Measurements from ENCODE around the gene CHKA. TPM values are rescaled to one million over a fixed set of nuclear protein-coding genes. Genes with fewer than 3 reads are reported as not detected.
A peak's percentile ranks its signal among the peaks of the same experiment; 100 is the strongest.

The CHKA gene
- total and polyA plus RNA-seq, 4 donors: 8.2 to 19.9 (median 12.1) TPM

DNA sequence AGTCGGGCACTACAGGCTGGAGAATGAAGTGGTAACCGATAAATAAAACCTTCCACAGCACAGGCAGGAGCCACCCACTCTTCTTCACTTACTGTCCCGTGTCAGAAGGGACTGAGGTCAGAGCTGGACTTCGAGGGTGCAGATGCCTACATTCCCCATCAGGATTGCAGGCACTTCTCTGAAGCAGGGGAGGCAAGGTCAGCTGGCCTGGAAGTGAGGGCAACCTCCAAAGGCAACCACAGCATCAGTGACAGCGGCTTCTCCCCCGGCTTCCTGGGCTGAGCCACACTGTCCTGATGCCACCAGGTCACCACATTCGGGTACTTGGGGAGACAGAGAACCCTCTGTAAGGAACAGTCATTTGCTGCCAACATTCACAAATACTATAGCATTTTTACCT, 59.7 kb downstream of the CHKA start:
- no peak overlapping the region for H3K27ac ChIP-seq (ENCODE audit: low read depth in 1 of 2, low read length in 2 of 2)
- peaks cover 0 to 2% of the 10 kb centered on the region in 2 donors for H3K36me3 ChIP-seq (ENCODE audit: control insufficient read depth in 1 of 2, insufficient read depth in 2 of 2, low read length in 1 of 2)
- DNase-seq (no peak), ATAC-seq (ENCODE audit: low FRiP score) (no peak)
- no peaks in the 10 kb centered on the region for H3K9me3 ChIP-seq (ENCODE audit: control insufficient read depth, low read length)
- intact Hi-C loops (cut with DNase I): no loop called here
- 95 to 96% methylated on average over 7 of the region's 7 CpGs for WGBS, 2 donors
- no peaks in the 10 kb centered on the region for H3K27me3 ChIP-seq (ENCODE audit: control insufficient read depth in 1 of 2, insufficient read depth in 2 of 2, low read length in 1 of 2)
- no peak overlapping the region for H3K4me3 ChIP-seq (ENCODE audit: low read length in 2 of 2)
- H3K4me1 ChIP-seq (ENCODE audit: control insufficient read depth in 1 of 2, insufficient read depth in 2 of 2, low read length in 2 of 2): no peaks in the 10 kb centered on the region

DNA sequence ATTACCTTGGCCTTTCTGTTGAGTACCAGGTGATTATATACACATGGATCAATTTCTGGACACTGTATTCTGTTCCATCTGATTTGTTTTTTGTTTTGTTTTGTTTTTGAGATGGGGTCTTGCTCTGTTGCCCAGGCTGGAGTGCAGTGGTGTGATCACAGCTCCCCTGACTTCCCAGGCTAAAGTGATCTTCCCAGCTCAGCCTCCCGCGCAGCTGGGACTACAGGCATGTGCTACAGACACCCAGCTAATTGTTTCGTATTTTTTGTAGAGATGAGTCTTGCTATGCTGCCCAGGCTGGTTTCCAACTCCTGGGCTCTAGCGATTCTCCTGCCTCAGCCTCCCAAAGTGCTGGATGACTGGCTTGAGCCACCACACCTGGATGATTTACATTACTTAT, 63.4 kb downstream of the CHKA start:
- WGBS, 2 donors: 97 to 99% methylated on average over 4 of the region's 4 CpGs
- Histone ChIP-seq H3K27ac (ENCODE audit: low read depth in 1 of 2, low read length in 2 of 2) (no peak overlapping the region), H3K36me3 (ENCODE audit: control insufficient read depth in 1 of 2, insufficient read depth in 2 of 2, low read length in 1 of 2) (peaks cover 0 to 4% of the 10 kb centered on the region in 2 donors), H3K4me1 (ENCODE audit: control insufficient read depth in 1 of 2, insufficient read depth in 2 of 2, low read length in 2 of 2) (no peaks in the 10 kb centered on the region), H3K27me3 (ENCODE audit: control insufficient read depth in 1 of 2, insufficient read depth in 2 of 2, low read length in 1 of 2) (no peaks in the 10 kb centered on the region), H3K9me3 (ENCODE audit: control insufficient read depth, low read length) (no peaks in the 10 kb centered on the region), H3K4me3 (ENCODE audit: low read length in 2 of 2) (no peak overlapping the region)
- DNase-seq (no peak), ATAC-seq (ENCODE audit: low FRiP score) (no peak)
- intact Hi-C loops (cut with DNase I): no loop called here

DNA sequence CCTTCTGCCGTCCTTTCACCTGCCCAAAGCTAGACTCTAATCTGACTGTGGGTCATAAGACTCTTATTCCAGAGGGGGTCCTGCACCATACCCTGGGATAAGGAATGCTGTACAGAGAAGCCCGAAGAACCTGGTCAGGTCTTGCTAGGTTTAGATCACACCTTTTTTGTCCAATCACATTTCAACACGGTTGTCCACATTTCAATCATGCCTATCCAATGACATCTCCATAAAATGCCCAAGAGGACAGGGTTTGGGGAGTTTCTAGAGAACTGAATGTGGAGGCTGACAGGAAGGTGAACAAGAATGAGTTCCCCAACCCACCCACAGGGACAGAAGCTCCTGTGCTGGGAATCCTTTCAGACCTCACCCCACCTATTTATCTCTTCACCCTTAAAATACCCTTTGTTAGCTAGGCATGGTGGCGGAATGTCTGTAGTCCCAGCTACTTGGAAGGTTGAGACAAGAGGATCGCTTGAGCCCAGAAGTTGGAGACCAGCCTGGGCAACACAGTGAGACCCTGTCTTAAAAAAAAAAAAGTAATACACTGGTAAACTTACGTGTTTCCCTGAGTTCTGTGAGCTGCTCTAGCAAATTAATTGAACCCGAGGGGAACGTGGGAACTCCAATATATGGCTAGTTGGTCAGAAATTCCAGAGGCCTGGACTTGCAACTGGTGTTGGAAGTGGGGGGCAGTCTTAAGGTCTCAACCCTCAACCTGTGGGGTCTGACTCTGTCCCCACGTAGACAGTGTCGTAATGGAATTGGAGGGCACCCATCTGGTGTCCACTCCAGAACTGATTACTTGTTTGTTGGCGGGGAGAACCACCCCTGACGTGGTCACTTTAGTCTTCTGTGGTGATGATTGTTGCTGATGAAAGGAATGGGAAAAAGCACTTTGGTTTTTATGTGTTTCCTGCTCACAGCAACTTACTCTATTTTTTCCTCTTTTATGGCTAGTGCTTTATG, 64.6 kb downstream of the CHKA start:
- H3K9me3 ChIP-seq (ENCODE audit: control insufficient read depth, low read length): no peaks in the 10 kb centered on the region
- WGBS, 2 donors: 90 to 91% methylated on average over 12 of the region's 12 CpGs
- no peak overlapping the region for H3K4me3 ChIP-seq (ENCODE audit: low read length in 2 of 2)
- H3K27me3 ChIP-seq (ENCODE audit: control insufficient read depth in 1 of 2, insufficient read depth in 2 of 2, low read length in 1 of 2): no peaks in the 10 kb centered on the region
- H3K36me3 ChIP-seq (ENCODE audit: control insufficient read depth in 1 of 2, insufficient read depth in 2 of 2, low read length in 1 of 2): peaks cover 0 to 4% of the 10 kb centered on the region in 2 donors
- H3K27ac ChIP-seq (ENCODE audit: low read depth in 1 of 2, low read length in 2 of 2): no peak overlapping the region
- no peaks in the 10 kb centered on the region for H3K4me1 ChIP-seq (ENCODE audit: control insufficient read depth in 1 of 2, insufficient read depth in 2 of 2, low read length in 2 of 2)
- intact Hi-C loops (cut with DNase I): no loop called here
- DNase-seq: no peak
- ATAC-seq (ENCODE audit: low FRiP score): no peak

DNA sequence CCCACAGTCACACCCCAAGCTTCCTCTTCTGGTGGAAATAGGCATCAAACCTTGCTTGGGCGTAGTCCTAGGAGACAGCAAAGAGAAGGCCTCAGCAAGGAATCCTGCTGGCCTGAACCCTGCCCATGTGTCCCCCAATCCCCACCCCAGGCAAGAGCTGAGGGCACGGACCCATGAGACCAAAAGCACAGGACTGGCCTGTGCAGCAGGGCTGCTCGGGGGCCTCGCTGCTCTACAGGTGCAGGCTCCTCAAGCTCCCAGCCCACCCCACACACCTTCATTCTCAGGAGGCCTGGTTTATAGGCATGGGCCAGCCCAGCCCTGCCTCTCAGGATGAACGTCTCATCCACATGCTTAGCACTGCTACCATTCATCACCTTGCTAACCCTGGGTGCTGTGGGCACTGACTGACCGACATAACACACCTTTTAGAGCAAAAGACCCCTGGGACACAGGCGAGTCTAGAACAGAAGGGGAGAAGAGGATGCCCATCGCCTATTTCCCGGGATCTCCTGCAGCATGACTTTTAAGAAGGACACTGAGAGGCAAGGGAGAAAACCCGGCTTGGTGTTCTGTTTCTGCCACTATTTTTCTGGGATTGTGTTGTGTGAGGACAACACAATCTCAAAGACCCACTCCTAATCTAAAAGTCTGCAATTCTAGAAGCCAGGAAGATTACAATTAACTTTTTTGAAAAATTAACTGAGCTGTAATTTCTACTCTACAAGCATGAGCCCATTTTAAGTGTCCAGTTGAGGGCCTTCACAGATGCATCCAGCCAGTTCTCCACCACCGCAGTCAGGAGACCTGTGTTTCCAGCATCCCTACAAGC, 67.0 kb downstream of the CHKA start:
- intact Hi-C loops (cut with DNase I): no loop called here
- peaks cover 0 to 4% of the 10 kb centered on the region in 2 donors for H3K36me3 ChIP-seq (ENCODE audit: control insufficient read depth in 1 of 2, insufficient read depth in 2 of 2, low read length in 1 of 2)
- ATAC-seq (ENCODE audit: low FRiP score): no peak
- H3K9me3 ChIP-seq (ENCODE audit: control insufficient read depth, low read length): no peaks in the 10 kb centered on the region
- H3K27ac ChIP-seq (ENCODE audit: low read depth in 1 of 2, low read length in 2 of 2): no peak overlapping the region
- 84 to 87% methylated on average over 11 of the region's 11 CpGs for WGBS, 2 donors
- H3K4me1 ChIP-seq (ENCODE audit: control insufficient read depth in 1 of 2, insufficient read depth in 2 of 2, low read length in 2 of 2): no peaks in the 10 kb centered on the region
- H3K4me3 ChIP-seq (ENCODE audit: low read length in 2 of 2): no peak overlapping the region
- no peak for DNase-seq
- H3K27me3 ChIP-seq (ENCODE audit: control insufficient read depth in 1 of 2, insufficient read depth in 2 of 2, low read length in 1 of 2): no peaks in the 10 kb centered on the region

DNA sequence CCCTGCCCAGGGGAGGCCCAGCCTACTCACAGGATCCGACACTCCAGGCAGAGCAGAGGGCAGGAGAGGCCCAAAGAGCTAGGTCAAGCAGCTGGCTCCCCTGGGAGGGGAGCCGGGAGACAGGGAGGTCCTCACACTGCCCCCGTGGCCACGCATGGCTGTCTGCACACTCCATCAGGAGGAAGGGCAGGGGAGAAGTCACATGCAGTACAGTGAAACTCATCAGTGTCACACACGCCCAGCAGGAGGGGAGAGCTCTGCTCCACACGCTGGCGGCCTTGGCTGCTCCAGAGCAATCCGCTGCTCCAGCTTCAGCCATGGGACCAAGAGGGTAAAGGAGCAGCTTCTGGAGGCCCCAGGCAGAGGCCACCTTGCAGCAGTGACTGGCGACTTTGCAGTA, 68.1 kb downstream of the CHKA start:
- intact Hi-C loops (cut with DNase I): no loop called here

DNA sequence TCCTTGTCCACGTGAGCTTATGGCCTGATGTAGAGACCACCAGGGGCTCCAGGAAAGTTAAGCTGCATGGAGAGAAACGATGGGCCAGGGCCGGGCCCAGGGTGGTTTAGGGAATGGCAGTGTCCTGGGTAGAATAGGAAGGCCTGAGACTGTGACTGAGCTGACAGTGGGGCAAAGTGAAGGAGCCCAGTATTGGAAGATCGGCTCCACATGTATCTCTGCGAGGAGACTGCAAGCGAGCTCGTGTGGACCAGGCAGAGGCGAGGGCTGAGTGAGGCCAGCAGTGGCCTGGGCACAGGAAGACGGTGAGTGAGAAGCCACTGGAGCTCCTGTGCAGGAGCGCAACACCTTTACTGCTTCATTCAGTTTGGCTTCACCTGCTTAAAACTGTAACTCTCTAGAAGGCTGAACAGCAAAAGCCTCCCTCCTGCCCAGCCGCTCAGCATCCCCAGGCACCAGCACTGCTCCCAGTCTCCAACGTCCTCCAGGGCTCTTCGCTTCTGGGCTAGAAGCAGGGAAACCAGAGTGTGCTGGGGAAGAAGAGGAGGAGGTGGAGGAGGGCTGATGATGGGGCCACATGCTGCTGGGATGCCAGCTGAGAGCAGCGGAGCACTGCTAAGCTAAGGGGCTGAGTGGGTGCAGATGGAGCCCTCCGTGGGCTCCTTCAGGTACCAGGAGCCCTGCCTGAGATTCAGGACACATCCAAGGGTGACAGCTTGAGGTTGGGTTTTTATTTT, 68.9 kb downstream of the CHKA start:
- no peaks in the 10 kb centered on the region for H3K4me1 ChIP-seq (ENCODE audit: control insufficient read depth in 1 of 2, insufficient read depth in 2 of 2, low read length in 2 of 2)
- intact Hi-C loops (cut with DNase I): no loop called here
- DNase-seq (no peak), ATAC-seq (ENCODE audit: low FRiP score) (no peak)
- H3K27ac ChIP-seq (ENCODE audit: low read depth in 1 of 2, low read length in 2 of 2): no peak overlapping the region
- H3K36me3 ChIP-seq (ENCODE audit: control insufficient read depth in 1 of 2, insufficient read depth in 2 of 2, low read length in 1 of 2): peaks cover 0 to 4% of the 10 kb centered on the region in 2 donors
- no peak overlapping the region for H3K4me3 ChIP-seq (ENCODE audit: low read length in 2 of 2)
- no peaks in the 10 kb centered on the region for H3K27me3 ChIP-seq (ENCODE audit: control insufficient read depth in 1 of 2, insufficient read depth in 2 of 2, low read length in 1 of 2)
- WGBS, 2 donors: 87 to 90% methylated on average over 15 of the region's 15 CpGs
- no peaks in the 10 kb centered on the region for H3K9me3 ChIP-seq (ENCODE audit: control insufficient read depth, low read length)

More for the DNA sequence above, 68.1 kb downstream of the CHKA start:
- H3K36me3 ChIP-seq (ENCODE audit: control insufficient read depth in 1 of 2, insufficient read depth in 2 of 2, low read length in 1 of 2): peaks cover 0 to 4% of the 10 kb centered on the region in 2 donors
- no peak overlapping the region for H3K4me3 ChIP-seq (ENCODE audit: low read length in 2 of 2)
- H3K27ac ChIP-seq (ENCODE audit: low read depth in 1 of 2, low read length in 2 of 2): no peak overlapping the region
- H3K27me3 ChIP-seq (ENCODE audit: control insufficient read depth in 1 of 2, insufficient read depth in 2 of 2, low read length in 1 of 2): no peaks in the 10 kb centered on the region
- DNase-seq: no peak
- 61 to 71% methylated on average over 9 of the region's 9 CpGs for WGBS, 2 donors
- H3K9me3 ChIP-seq (ENCODE audit: control insufficient read depth, low read length): no peaks in the 10 kb centered on the region
- no peaks in the 10 kb centered on the region for H3K4me1 ChIP-seq (ENCODE audit: control insufficient read depth in 1 of 2, insufficient read depth in 2 of 2, low read length in 2 of 2)
- peak; percentile 22 for ATAC-seq (ENCODE audit: low FRiP score)

DNA sequence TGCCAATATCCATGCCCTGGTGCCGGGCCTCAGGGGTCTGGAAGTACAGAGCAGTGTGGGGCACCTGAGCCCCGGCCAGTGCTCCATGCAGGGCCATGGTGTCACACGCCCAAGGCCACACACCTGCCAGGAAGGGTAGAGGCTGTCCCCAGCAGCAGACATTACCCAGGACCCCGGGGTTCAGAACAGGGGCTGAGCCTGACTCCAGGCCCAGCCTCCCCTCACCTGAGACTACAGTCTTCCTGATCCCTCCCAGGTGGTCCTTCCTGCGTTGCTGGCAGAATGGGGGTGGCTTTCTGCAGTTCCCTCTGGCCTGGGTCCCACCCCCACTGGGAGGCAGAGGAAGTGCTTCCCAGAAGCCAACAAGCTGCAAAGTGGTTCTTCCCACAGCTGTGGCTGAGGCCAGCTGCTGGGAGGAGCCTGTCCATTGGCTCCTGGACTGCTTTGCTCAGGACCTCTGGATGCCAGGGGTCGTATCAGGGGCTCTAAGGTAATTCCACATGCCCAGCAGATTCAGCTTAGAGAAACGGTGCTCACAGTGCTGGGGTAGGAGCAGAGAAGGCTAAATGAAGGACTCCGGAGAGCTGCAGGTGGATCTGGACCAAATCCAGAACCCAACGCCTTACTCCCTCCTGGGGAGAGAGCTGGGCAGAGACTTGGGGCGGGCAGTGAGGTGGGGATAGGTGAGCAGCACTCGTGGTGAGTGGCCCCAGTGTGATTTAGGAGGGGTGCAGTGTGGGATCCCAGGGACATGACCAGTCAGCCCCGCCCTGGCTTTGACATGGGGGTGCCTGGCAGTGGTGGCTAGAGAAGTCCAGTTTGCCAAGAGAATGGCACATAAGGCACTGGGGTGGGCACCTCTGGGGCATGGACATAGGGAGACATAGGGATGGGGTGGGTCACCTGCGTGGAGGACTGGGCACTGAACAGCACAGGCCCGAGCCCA, 69.7 kb downstream of the CHKA start:
- H3K36me3 ChIP-seq (ENCODE audit: control insufficient read depth in 1 of 2, insufficient read depth in 2 of 2, low read length in 1 of 2): peaks cover 0 to 4% of the 10 kb centered on the region in 2 donors
- H3K27ac ChIP-seq (ENCODE audit: low read depth in 1 of 2, low read length in 2 of 2): no peak overlapping the region
- DNase-seq (no peak), ATAC-seq (ENCODE audit: low FRiP score) (no peak)
- no peak overlapping the region for H3K4me3 ChIP-seq (ENCODE audit: low read length in 2 of 2)
- H3K9me3 ChIP-seq (ENCODE audit: control insufficient read depth, low read length): no peaks in the 10 kb centered on the region
- WGBS, 2 donors: 87 to 88% methylated on average over 14 of the region's 14 CpGs
- no peaks in the 10 kb centered on the region for H3K4me1 ChIP-seq (ENCODE audit: control insufficient read depth in 1 of 2, insufficient read depth in 2 of 2, low read length in 2 of 2)
- intact Hi-C loops (cut with DNase I): no loop called here
- H3K27me3 ChIP-seq (ENCODE audit: control insufficient read depth in 1 of 2, insufficient read depth in 2 of 2, low read length in 1 of 2): no peaks in the 10 kb centered on the region

All from aorta (tissue), 5 donors.